GM10266 (cell line): Measurements from ENCODE around the gene SPTLC1.
"Not testable (repeated sequence)": the region's sequence is repeated elsewhere in the genome, so short reads cannot be mapped to it uniquely, and the experiment has no call there.

Experiments
- DNase-seq: peaks from one replicate; pipeline ENCODE4 v3.0.0; 2012; ENCODE audit errors: extremely low spot score
- CTCF ChIP-seq: IDR thresholded peaks from 2 replicates; pipeline ENCODE4 v1.5.1; 2012; ENCODE audit warnings: mild to moderate bottlenecking, low read depth; ENCODE audit not compliant: control insufficient read depth, insufficient read depth; ENCODE audit errors: missing control alignments

Gene SPTLC1

DNA sequence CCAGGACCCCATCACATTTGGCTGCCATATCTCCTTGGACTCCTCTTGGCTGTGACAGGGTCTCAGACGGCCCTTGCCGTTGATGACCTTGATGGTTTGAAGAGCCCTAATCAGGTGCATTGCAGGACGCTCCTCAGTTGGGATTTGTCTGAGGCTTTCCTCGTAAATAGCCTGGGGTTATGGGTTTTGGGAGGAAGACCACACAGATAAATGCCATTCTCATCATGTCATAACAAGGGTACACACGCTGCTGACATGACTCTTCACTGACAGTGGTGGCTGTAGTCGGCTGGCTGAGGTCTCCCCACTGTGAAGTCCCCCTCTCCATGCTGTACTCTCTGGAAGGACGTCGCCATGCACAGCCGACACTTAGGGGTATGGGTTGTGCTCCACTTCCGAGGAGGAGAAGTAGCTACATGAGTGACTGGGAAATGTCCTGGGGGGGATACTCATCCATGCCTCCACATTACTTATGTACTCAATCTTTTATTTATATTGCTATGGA lies 42.9 kb upstream of the SPTLC1 start:
- no peak for DNase-seq
- no peak for TF ChIP-seq CTCF

- DNase-seq: not testable (repeated sequence)
Measured at GRCh38 chr9:92155736-92156135, 40.5 kb upstream of the SPTLC1 start.

DNA sequence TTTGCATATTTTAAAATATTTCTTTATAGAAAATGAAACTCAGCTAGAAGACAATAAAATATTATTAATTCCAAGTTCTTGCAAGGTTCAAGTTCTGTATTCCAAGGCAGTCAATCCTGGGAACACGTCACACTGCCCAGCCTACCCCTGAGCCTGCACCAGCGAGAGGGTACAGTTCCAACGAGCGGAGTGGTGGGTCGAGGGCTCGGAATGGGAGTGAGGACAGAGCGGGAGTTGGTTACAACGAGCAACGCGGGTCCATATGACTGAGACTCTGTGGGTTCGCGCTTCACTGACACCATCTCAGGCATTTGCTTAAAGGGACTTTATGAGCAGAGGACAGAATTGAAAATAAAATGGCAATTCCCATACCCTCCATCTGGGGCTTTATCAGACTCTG lies 40.0 kb upstream of the SPTLC1 start:
- no peak for TF ChIP-seq CTCF
- DNase-seq: no peak

GRCh38 chr9:92153466-92154415 lies 38.5 kb upstream of the SPTLC1 start:
- DNase-seq: not testable (repeated sequence)

DNA sequence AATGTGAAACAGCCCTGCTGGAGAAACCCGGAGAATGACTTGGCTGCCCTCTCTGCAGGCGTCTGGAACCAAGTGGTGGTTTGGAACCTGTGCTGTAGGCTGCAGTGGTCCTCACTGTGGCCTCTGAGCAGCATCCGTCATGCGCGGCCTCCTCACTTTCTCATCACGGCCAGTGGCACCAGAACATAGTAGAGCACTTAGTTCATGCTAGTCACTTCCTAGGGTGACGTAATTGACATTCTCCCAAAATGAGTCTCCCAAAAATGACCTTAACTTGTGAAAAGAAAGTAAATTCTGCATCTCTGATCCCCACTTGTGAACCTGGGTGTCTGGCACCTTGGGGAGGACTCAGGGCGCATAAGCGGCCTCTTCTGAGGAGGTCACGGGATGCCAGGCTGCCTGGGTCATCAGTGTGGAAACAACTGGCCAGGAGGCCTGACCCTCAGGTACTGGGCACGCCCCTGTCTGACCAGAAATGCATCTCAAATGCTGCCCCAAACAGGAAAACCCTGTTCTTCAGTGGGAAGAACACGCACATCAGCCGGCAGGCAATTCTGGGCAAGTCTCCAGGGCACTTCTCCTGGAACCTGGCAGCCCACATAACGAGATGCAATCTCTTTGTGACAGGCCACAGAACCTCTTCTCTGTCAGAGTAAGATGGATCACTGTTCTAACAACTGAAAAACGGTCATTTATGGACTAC lies 36.6 kb upstream of the SPTLC1 start:
- DNase-seq: no peak
- no peak for TF ChIP-seq CTCF

- DNase-seq: not testable (repeated sequence)
Measured at GRCh38 chr9:92150501-92151470, 35.6 kb upstream of the SPTLC1 start.

DNA sequence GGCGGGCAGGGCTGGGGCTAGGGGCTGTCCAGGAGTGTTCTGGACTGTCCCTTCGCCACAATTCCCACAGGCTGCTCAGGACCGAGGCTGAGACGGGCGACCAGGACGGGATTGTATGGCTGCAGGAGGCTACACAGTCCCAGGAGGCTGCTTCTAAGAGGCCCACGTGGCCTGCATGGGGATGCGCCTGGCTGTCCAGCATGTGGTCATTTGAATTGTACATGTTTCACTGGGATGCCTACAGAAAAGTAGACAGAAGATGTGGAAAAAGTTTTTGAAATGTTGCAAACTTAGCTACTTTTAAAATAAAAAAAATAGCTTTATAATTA lies 32.6 kb upstream of the SPTLC1 start:
- no peak for DNase-seq
- TF ChIP-seq CTCF: no peak

DNA sequence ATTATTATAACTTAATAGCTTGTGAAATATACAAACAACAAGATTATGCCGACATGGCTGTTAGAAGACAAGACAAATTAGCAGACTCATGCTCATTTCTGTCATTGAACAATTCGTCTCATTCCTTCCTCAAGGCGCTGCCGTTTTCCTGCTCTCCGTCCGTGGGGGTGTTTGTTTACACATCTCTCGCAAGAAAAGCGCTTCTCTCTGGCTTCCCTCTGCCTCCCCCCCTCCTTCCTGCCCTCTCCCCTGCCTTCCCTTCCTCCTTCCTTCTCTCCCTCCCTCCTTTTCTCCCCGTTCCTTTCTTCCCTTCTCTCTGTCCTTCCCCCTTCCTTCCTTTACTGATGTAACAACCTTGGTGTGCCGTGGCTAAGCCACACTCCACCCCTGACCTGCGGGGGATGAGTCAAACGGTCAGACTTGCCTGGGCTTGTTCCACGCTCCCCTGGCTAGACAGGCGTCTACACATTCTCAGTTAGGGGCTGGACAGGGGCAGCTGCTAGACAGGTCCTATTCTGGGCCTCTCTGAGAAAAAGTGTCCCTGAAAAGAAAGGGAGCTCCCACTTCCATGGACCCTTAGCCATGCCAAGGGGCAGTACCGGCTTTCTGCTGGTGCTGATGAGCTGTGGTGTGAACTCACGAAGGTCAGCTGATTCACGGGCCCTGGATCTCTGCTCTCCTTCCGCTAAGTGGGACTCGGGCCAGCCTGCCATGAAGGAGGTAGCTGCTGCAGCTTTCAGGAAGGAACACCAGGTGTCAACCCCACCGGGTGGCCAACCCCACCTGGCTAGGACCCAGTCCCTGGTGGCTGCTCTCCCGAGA lies 32.0 kb upstream of the SPTLC1 start:
- DNase-seq: peak; percentile 42
- no peak for TF ChIP-seq CTCF
